Activated gamma-delta T cell (primary cell): Measurements from ENCODE around the gene CLDN8.

Experiments
- DNase-seq: peaks from one replicate; lab custom pipeline; 2025; lab: John Stamatoyannopoulos, UW

CLDN8 gene

GRCh38 chr21:30206551-30207251 lies 9.2 kb downstream of the CLDN8 start:
- no peak for DNase-seq

GRCh38 chr21:30200000-30200399 lies 15.9 kb downstream of the CLDN8 start:
- no peak for DNase-seq

- DNase-seq = no peak
Measured at GRCh38 chr21:30194701-30195299, 21.1 kb downstream of the CLDN8 start.

DNA sequence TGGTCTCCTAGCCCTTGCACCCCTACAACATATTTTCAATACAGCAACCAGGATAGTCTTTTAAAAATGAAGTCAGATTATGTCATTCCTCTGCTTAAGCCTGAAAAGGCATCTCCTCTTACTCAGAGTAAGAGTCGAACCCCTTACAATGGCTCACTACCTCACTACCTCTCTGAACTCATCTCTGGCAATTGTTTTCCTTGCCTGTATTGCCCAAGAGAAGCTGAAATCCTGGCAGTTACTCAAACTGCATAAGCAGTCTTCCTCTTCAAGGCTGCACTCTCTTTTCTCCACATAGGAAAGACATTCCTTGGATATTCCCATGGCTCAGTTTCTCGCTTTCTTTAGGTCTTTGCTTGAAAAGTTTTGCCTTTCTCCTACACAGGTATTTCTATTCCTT lies 22.7 kb downstream of the CLDN8 start:
- DNase-seq = no peak

DNA sequence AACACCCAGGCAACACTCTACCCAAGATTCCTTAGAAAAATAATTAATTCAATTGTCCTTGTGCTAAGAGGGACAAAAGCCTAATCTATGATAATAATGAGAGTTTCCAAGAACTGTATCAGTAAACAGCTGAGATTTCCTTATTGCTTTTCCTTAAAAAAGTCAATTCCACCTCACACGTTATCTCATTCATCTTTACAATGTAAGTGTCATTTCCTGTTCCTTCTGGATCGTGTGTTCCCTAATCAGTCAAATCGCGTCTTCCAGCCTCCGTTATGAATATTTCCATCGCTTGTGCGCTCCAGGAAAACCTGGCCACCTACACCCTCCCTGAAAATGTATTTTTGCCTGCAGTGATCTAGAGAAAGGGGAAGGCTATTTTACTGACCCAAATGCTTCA lies 25.3 kb downstream of the CLDN8 start:
- no peak for DNase-seq

DNA sequence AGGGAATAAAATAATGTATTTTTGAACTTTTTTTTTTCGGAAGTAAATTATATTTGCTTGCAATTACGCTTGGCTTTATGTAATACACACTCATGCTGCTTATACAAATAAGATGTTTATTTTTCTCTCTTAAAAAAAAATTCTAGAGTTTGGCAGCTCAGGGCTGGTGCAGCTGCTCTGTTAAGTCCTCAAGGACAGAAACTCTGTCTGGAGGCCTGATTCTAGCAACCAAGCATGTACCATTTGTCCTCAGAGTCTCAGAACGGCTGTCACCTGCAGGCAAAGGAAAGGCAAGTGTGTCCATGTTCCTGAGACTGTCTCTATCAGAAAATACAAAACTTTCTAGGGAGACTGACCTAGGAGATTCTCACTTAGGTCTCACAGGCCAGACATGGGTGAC lies 26.1 kb downstream of the CLDN8 start:
- no peak for DNase-seq

DNA sequence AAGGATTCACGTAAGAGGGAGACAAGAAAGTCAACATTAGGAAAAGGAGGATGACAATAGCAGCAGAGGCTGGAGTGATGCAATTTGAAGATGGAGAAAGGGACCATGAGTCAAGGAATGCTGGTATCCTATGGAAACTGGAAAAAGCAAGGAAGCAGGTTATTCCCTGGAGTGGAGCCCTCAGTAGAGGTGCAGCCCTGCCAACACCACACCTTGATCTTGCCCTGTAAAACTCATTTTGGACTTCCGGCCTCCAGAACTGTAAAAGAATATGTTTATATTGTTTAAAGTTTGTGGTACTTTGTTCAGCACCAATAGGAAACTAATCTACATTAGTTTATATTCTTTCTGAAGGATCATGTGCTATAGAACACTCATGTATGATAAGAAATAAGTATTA lies 29.7 kb downstream of the CLDN8 start:
- DNase-seq = no peak

GRCh38 chr21:30168086-30168485 lies 47.8 kb downstream of the CLDN8 start:
- DNase-seq = no peak

- DNase-seq = no peak
Measured at GRCh38 chr21:30166705-30167104, 49.2 kb downstream of the CLDN8 start, which contains the start of gene CLDN17. TSS of gene CLDN17 (minus strand) at chr21:30166805. CDS start at chr21:30166617, 188 bp downstream.

DNA sequence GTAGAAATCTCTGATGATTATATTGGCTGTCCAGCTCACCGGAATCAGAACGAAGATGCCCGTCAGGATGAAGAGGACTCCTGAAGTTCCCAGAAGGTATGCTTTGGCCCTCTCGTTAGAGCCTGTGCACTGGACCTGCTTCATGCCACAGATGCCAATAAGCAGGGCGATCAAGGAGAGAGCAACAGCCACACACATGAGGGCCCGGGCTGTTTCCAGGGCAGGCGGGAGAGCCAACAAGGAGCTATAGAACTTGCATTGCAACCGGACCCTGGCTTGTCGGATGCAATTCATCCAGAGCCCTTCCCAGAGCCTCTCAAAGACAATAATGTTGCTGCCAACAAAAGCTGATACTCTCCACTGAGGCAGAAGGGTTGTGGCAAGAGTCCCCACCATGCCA lies 49.7 kb downstream of the CLDN8 start:
- no peak for DNase-seq

DNA sequence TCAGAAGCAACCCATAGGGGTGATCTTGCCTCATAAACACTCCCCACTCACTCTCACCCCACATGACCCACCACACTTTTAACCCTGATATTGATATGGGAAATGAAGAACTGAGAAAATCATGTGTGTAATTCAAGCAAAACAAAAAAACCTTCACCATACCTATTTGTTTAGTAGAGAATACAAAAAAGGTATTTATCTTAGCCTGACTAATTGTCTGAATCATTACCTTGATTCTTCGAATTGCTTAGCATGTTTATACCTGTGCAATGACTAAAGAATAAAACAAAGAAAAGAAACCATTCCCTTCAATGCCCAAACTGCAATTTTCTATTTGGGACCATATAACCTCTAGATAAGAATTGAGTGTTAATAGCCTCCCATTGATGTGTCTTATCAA lies 51.1 kb downstream of the CLDN8 start:
- DNase-seq = no peak
